Upper lobe of left lung (tissue), 6 donors: ENCODE measurements around the gene CLDN1. TPM values are rescaled to one million over a fixed set of nuclear protein-coding genes. Genes with fewer than 3 reads are reported as not detected.

Experiments used
- ATAC-seq, 2 donors: fragments of 200-7000 bp; cut with Tn5 transposase; one replicate each; pipeline ENCODE4 v1.9.1; 2022; ENCODE audit warnings: mild to moderate bottlenecking in 2 of 2, moderate library complexity in 2 of 2; ENCODE audit not compliant: low FRiP score in 2 of 2
- DNase-seq, 2 donors: peaks; one replicate each; pipeline ENCODE4 v3.0.0-alpha.2; 2019 to 2020
- H3K27ac ChIP-seq, 4 donors: fragments of 200-600 bp; sonication (generic); one replicate each; pipeline ENCODE4 v1.5.1; 2016 to 2019
- H3K27me3 ChIP-seq, 4 donors: fragments of 200-600 bp; sonication (generic); one replicate each; pipeline ENCODE4 v1.5.1; 2017 to 2019
- H3K36me3 ChIP-seq, 4 donors: fragments of 200-600 bp; sonication (generic); one replicate each; pipeline ENCODE4 v1.5.1; 2016 to 2019
- H3K4me1 ChIP-seq, 4 donors: fragments of 200-600 bp; sonication (generic); one replicate each; pipeline ENCODE4 v1.5.1; 2018 to 2019
- H3K4me3 ChIP-seq, 4 donors: fragments of 200-600 bp; sonication (generic); one replicate each; pipeline ENCODE4 v1.5.1; 2017 to 2019; ENCODE audit warnings: mild to moderate bottlenecking in 2 of 4, moderate library complexity in 1 of 4
- H3K9me3 ChIP-seq, 4 donors: fragments of 200-600 bp; sonication (generic); one replicate each; pipeline ENCODE4 v1.5.1; 2018 to 2019
- CTCF ChIP-seq, 6 experiments: fragments of 450-650 bp in 4 of 6; fragments of 200-600 bp in 2 of 6; sonication (generic) in 2 of 6; IDR thresholded peaks; one replicate each; pipeline ENCODE4 v1.5.1; 2016 to 2019; ENCODE audit warnings: antibody characterized with exemption in 6 of 6
- EP300 ChIP-seq, 4 donors: sonication (generic); formaldehyde crosslinking; IDR thresholded peaks; one replicate each; pipeline ENCODE4 v1.5.1; 2017; ENCODE audit warnings: antibody characterized with exemption in 4 of 4, control low read depth in 2 of 4
- POLR2A ChIP-seq, 4 donors: fragments of 450-650 bp; IDR thresholded peaks; one replicate each; pipeline ENCODE4 v1.5.1; 2016 to 2017; ENCODE audit warnings: antibody characterized with exemption in 4 of 4, mild to moderate bottlenecking in 2 of 4
- POLR2AphosphoS5 ChIP-seq, 2 donors: sonication (generic); formaldehyde crosslinking; IDR thresholded peaks; one replicate each; pipeline ENCODE4 v1.5.1; 2017; ENCODE audit warnings: antibody characterized with exemption in 2 of 2
- whole genome bisulfite sequencing, 2 donors: methylation state at CpG; one replicate each; pipeline ENCODE4 v1.1.5; 2017 to 2018; 5-methylcytosine and 5-hydroxymethylcytosine counted together
- total RNA-seq, 6 donors: library from RNA; depleted of rRNA in 4 of 6; stranded (reverse); fragments of >200 nt in 4 of 6; gene quantifications; one replicate each; pipeline versions ENCODE4 v1.1.0 to v1.2.1, GENCODE V29; 2016 to 2021
- donor health status: DM: no; HTN: no; CAD: no; lungs with moderate emphysema.
- donor health status: DM: no; HTN: yes; CAD: no; lungs with severe emphysema.

CLDN1 gene
- total RNA-seq, 6 donors from 2014 or later: 2.7 to 26.8 (median 11.2) TPM

- no peaks in the 10 kb centered on the region for H3K27me3 ChIP-seq
- H3K9me3 ChIP-seq: no peaks in the 10 kb centered on the region
- no peak for TF ChIP-seq EP300 (IDR thresholded peaks at IDR 0.05)
- peak overlapping the region in 1 of 4 donors; percentile 44 for H3K27ac ChIP-seq
- no peaks in the 10 kb centered on the region for H3K36me3 ChIP-seq
- H3K4me3 ChIP-seq: no peak overlapping the region
- 76 to 88% methylated on average over 4 of the region's 4 CpGs for WGBS, 2 donors
- DNase-seq (no peak), ATAC-seq (no peak)
- peaks cover 4 to 25% (median 9%) of the 10 kb centered on the region in 4 donors for H3K4me1 ChIP-seq
Observed at GRCh38 chr3:190326361-190326760, 4.1 kb upstream of the CLDN1 start.

DNA sequence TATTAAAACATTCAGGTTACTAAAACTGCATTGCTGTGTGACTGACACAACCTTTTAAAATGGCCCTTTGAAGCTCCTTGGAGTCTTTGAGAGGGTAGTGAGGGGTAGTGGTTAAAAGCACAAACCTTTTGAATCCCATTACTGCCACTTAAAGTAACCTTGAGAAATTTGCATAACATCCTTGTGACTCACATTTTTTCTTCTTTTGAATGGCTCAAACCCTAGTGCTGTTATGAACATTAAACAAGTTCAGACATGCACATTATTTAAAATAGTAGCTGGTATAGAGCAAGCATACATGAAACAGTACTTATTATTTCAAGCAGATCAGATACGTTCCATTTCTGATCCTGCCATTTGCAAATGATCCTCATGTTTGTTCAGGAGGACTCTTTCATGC is 3.7 kb upstream of the CLDN1 start:
- H3K4me1 ChIP-seq: peaks cover 4 to 25% (median 9%) of the 10 kb centered on the region in 4 donors
- DNase-seq (no peak), ATAC-seq (peak in 1 of 2 donors; percentile 30)
- no peaks in the 10 kb centered on the region for H3K9me3 ChIP-seq
- H3K4me3 ChIP-seq: no peak overlapping the region
- peak overlapping the region in 1 of 4 donors; percentile 44 for H3K27ac ChIP-seq
- WGBS, 2 donors: 50 to 66% methylated on average over 1 of the region's 1 CpG
- H3K36me3 ChIP-seq: no peaks in the 10 kb centered on the region
- no peak for TF ChIP-seq POLR2A (IDR thresholded peaks at IDR 0.05)
- no peak for TF ChIP-seq CTCF (IDR thresholded peaks at IDR 0.05)
- TF ChIP-seq EP300 (IDR thresholded peaks at IDR 0.05): no peak
- no peak for TF ChIP-seq POLR2AphosphoS5 (IDR thresholded peaks at IDR 0.05)
- H3K27me3 ChIP-seq: no peaks in the 10 kb centered on the region

DNA sequence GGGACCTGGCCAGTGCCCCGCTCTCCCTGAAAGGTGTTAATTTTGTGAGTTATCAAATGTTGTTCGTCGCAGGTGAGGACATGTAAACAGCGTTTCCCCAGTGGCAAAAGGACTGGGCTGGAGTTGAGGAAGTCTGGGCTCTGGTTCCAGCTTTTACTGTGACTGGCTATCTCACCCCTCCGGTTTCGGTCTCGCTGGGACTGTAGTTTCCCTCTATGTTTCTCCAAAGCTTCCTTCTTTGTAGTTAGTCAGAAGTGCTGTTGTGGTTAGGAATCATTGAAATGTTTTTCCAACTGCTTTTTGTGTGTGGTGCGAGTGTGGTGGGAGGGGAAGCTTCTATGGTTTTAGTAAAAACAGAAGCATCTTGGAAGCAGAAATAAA is 990 bp upstream of the CLDN1 start:
- Histone ChIP-seq H3K36me3 (no peaks in the 10 kb centered on the region), H3K27ac (peak overlapping the region in 1 of 4 donors; percentile 59), H3K4me3 (peak overlapping the region in 1 of 4 donors; percentile 45), H3K9me3 (no peaks in the 10 kb centered on the region), H3K4me1 (peaks cover 4 to 25% (median 9%) of the 10 kb centered on the region in 4 donors), H3K27me3 (no peaks in the 10 kb centered on the region)
- DNase-seq (no peak), ATAC-seq (peak in 1 of 2 donors; percentile 61)
- WGBS, 2 donors: 44 to 58% methylated on average over 8 of the region's 8 CpGs
- TF ChIP-seq POLR2A (IDR thresholded peaks at IDR 0.05): no peak
- no peak for TF ChIP-seq EP300 (IDR thresholded peaks at IDR 0.05)
- TF ChIP-seq CTCF (IDR thresholded peaks at IDR 0.05): no peak
- no peak for TF ChIP-seq POLR2AphosphoS5 (IDR thresholded peaks at IDR 0.05)

DNA sequence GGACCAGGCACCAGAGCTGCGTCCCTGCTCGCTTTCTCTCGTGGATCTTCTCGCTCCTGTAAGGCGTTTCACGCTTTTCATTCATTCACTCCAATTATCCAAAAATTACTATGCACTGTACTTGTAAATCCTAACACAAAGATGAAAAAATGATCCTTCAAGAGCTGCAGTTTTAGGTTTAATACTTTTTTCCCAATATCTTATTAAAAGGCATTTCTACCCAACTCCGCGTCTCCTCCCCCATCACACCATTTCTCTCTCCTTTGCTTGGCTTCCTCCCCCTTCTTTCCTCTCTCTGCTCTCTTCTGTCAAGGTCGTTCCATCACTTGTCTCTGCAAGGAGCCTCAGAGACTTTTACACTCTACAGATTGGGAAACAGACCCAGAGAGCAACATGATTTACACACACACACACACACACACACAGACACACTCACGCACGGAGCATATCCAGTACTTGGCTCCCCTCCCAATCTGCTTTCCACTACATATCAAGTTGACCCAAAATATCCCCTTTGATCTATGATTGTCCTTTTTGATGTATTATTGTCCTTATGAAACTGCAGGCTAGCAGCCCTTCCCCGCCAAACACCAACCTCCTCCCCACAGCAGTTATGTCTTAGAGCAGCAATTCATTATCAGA is 479 bp upstream of the CLDN1 start:
- TF ChIP-seq POLR2A (IDR thresholded peaks at IDR 0.05) (no peak), POLR2AphosphoS5 (IDR thresholded peaks at IDR 0.05) (no peak), CTCF (IDR thresholded peaks at IDR 0.05) (no peak), EP300 (IDR thresholded peaks at IDR 0.05) (no peak)
- Histone ChIP-seq H3K27me3 (no peaks in the 10 kb centered on the region), H3K27ac (peak overlapping the region in 1 of 4 donors; percentile 59), H3K36me3 (no peaks in the 10 kb centered on the region), H3K9me3 (no peaks in the 10 kb centered on the region), H3K4me1 (peaks cover 4 to 25% (median 9%) of the 10 kb centered on the region in 4 donors), H3K4me3 (peak overlapping the region in 3 of 4 donors; percentile 45 to 59 (median 58))
- WGBS, 2 donors: 8 to 10% methylated on average over 12 of the region's 12 CpGs
- ATAC-seq (peak in 1 of 2 donors; percentile 34), DNase-seq (no peak)

GRCh38 chr3:190320594-190321362 is 1.5 kb downstream of the CLDN1 start:
- Histone ChIP-seq H3K9me3 (no peaks in the 10 kb centered on the region), H3K27me3 (no peaks in the 10 kb centered on the region), H3K27ac (no peak overlapping the region), H3K4me1 (peaks cover 4 to 20% (median 9%) of the 10 kb centered on the region in 4 donors), H3K36me3 (no peaks in the 10 kb centered on the region), H3K4me3 (peak overlapping the region in 1 of 4 donors; percentile 45)
- ATAC-seq: no peak
- no peak for TF ChIP-seq POLR2A (IDR thresholded peaks at IDR 0.05)
- no peak for TF ChIP-seq CTCF (IDR thresholded peaks at IDR 0.05)
- no peak for TF ChIP-seq POLR2AphosphoS5 (IDR thresholded peaks at IDR 0.05)
- no peak for TF ChIP-seq EP300 (IDR thresholded peaks at IDR 0.05)
- no peak for DNase-seq
- WGBS, 2 donors: 81 to 91% methylated on average over 7 of the region's 7 CpGs
